Ishikawa (cell line): ENCODE results near the gene SNAP91.

Source experiments
- CEBPB ChIP-seq: IDR thresholded peaks from 2 replicates; pipeline ENCODE4 v1.6.1; 2012
- CREB1 ChIP-seq: IDR thresholded peaks from 2 replicates; pipeline ENCODE4 v1.6.1; 2012; ENCODE audit warnings: low read depth
- EGR1 ChIP-seq: IDR thresholded peaks from 2 replicates; pipeline ENCODE4 v1.6.1; 2012
- EP300 ChIP-seq: IDR thresholded peaks from 2 replicates; pipeline ENCODE4 v1.6.1; 2012; ENCODE audit warnings: borderline replicate concordance
- FOXM1 ChIP-seq: IDR thresholded peaks from 2 replicates; pipeline ENCODE4 v1.6.1; 2012; ENCODE audit warnings: low read depth, borderline replicate concordance
- NFIC ChIP-seq: IDR thresholded peaks from 2 replicates; pipeline ENCODE4 v1.6.1; 2012
- RAD21 ChIP-seq: IDR thresholded peaks from 2 replicates; pipeline ENCODE4 v1.6.1; 2012; ENCODE audit warnings: low read depth
- TAF1 ChIP-seq: IDR thresholded peaks from 2 replicates; pipeline ENCODE4 v1.6.1; 2012; ENCODE audit warnings: low read depth, mild to moderate bottlenecking
- TCF12 ChIP-seq: IDR thresholded peaks from 2 replicates; pipeline ENCODE4 v1.6.1; 2012; ENCODE audit warnings: low read depth
- TEAD4 ChIP-seq: IDR thresholded peaks from 2 replicates; pipeline ENCODE4 v1.6.1; 2012
- YY1 ChIP-seq: IDR thresholded peaks from 2 replicates; pipeline ENCODE4 v1.6.1; 2012; ENCODE audit warnings: low read depth
- ZBTB7A ChIP-seq: IDR thresholded peaks from 2 replicates; pipeline ENCODE4 v1.6.1; 2012; ENCODE audit warnings: low read depth
- TF ChIP-seq, protein P1 (sequence below): IDR thresholded peaks from 2 replicates; pipeline ENCODE4 v1.6.1; 2012
- TF ChIP-seq, protein P2 (sequence below): IDR thresholded peaks from 2 replicates; pipeline ENCODE4 v1.6.1; 2012; ENCODE audit warnings: low read depth, mild to moderate bottlenecking
- TF ChIP-seq, protein P3 (sequence below): IDR thresholded peaks from 2 replicates; pipeline ENCODE4 v1.6.1; 2012

SNAP91 gene

DNA sequence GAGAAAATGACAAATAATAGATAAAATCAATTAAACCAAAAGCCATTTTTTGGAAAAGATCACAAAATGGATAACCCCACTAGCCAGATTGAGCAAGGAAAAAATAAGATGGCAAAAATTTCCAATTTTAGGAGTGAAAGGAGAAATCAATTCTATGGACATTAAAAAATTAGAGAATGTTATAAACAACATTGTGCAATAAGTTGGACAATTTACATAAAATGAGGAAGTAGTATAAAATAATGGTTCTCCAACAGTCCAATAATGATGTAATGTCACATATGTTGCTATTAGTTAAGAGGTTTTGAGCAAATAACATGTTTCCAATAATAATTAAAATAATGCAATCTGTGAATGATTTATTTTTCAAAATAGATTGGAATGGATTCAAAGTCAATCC lies 3.1 kb upstream of the SNAP91 start:
- TF ChIP-seq EGR1 (no peak), RAD21 (no peak)
- TF ChIP-seq, protein P1, sequence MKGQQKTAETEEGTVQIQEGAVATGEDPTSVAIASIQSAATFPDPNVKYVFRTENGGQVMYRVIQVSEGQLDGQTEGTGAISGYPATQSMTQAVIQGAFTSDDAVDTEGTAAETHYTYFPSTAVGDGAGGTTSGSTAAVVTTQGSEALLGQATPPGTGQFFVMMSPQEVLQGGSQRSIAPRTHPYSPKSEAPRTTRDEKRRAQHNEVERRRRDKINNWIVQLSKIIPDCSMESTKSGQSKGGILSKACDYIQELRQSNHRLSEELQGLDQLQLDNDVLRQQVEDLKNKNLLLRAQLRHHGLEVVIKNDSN = no peak

DNA sequence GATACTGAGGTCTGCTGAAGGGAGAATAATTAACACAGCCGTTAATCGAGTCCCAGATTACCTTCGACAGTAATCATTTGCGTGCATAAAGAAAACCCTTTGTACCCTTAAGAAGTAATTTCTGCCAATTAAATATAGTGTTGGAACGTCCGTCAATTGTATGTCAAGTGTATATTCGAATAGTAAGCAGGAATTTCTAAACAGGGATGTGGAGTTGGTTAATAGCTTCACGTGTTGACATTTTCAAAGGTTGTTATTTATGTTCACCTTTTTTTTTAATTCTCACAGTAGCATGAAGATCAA lies 798 bp upstream of the SNAP91 start:
- TF ChIP-seq EGR1 (no peak), ZBTB7A (no peak), FOXM1 (no peak), CREB1 (no peak), NFIC (no peak), TEAD4 (no peak), TAF1 (no peak), RAD21 (no peak), EP300 (no peak), CEBPB (no peak), TCF12 (no peak), YY1 (no peak)
- TF ChIP-seq, protein P2, sequence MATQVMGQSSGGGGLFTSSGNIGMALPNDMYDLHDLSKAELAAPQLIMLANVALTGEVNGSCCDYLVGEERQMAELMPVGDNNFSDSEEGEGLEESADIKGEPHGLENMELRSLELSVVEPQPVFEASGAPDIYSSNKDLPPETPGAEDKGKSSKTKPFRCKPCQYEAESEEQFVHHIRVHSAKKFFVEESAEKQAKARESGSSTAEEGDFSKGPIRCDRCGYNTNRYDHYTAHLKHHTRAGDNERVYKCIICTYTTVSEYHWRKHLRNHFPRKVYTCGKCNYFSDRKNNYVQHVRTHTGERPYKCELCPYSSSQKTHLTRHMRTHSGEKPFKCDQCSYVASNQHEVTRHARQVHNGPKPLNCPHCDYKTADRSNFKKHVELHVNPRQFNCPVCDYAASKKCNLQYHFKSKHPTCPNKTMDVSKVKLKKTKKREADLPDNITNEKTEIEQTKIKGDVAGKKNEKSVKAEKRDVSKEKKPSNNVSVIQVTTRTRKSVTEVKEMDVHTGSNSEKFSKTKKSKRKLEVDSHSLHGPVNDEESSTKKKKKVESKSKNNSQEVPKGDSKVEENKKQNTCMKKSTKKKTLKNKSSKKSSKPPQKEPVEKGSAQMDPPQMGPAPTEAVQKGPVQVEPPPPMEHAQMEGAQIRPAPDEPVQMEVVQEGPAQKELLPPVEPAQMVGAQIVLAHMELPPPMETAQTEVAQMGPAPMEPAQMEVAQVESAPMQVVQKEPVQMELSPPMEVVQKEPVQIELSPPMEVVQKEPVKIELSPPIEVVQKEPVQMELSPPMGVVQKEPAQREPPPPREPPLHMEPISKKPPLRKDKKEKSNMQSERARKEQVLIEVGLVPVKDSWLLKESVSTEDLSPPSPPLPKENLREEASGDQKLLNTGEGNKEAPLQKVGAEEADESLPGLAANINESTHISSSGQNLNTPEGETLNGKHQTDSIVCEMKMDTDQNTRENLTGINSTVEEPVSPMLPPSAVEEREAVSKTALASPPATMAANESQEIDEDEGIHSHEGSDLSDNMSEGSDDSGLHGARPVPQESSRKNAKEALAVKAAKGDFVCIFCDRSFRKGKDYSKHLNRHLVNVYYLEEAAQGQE = no peak
- TF ChIP-seq, protein P3, sequence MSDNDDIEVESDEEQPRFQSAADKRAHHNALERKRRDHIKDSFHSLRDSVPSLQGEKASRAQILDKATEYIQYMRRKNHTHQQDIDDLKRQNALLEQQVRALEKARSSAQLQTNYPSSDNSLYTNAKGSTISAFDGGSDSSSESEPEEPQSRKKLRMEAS = no peak
- TF ChIP-seq, protein P1 = no peak

DNA sequence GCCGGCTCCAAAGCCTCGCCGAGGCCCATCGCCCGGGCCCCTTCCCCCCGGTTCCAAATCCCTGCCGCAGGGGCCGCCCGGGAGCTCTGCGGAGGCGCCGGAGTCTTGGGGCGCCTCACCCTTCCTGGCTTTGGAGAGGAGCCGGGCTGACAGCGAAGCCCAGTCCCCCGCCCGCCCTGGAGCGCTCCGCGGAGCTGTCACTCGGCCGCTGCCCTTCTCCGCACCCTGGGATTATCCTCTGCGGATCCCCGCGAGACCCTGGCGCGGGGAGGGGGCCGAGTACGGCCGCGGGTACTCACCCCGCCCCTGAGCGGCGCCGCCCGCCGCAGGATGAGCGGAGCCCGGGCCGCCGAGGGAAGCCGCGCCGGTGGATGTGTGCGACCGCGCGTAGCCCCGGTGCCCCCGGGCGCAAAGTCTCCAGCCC lies 343 bp downstream of the SNAP91 start:
- TF ChIP-seq TAF1 (0 out of 2 replicates have a peak, but pooled peaks have one; percentile 1), CEBPB (no peak)

DNA sequence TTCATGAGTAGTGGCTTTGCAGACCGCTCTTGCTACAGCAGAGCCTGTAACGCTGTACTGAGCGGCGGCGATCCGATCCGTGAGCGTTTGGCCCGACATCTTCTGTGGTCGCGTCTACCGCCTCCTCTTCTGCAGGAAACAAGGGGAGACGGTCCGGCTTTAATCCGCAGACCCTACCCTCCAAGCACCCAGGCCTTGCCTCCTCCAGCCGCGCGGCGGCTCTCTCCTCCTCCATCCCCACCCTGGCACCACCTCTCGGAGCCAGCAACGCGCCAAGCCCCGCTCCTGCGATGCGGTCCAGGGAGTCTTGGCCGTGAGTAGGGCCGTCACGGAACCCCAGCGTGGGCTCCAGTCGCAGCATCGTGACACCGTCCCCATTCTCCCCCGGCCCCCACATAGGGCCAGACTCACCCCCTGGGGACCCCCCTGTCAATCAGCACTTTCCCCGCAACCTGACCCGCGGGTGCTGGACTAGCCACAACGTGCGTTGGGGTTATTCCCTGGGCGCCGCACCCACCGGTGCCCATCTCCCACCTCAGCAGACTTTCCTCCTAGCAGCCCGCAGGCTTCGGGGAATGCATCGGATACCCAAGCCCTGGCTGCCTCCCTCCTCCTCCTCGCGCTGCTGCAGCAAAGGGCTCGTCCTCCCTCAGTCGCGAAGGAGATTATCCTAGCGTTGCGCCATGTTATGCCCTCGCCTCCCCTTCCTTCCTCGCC lies 914 bp downstream of the SNAP91 start:
- TF ChIP-seq TEAD4 (no peak), CREB1 (no peak), RAD21 (no peak), YY1 (no peak), TAF1 (no peak), FOXM1 (no peak), EGR1 (no peak), TCF12 (no peak), CEBPB (no peak), ZBTB7A (no peak), NFIC (no peak), EP300 (no peak)
- TF ChIP-seq, protein P2 = no peak
- TF ChIP-seq, protein P1 = no peak

DNA sequence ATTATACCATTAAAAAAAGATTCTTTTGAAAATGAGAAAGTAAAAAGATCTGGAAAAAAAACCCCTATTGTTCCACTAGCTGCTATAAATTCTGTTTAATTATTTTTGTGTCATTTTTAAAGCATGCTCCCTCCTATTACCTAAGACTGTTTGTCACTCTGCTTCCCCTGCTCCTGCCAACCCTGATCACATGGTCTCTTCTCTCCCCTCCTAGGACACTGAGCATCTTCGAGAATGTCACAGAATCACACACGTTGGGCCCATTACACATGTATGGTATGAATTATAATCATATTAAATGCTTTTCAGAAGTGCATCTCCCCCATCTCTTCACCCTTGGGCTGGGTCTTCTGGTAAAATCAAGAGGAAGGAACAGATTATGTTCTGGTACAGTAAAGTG lies 6.2 kb downstream of the SNAP91 start:
- TF ChIP-seq CEBPB (no peak), TEAD4 (no peak), CREB1 (no peak), RAD21 (no peak)
- TF ChIP-seq, protein P1 = no peak

DNA sequence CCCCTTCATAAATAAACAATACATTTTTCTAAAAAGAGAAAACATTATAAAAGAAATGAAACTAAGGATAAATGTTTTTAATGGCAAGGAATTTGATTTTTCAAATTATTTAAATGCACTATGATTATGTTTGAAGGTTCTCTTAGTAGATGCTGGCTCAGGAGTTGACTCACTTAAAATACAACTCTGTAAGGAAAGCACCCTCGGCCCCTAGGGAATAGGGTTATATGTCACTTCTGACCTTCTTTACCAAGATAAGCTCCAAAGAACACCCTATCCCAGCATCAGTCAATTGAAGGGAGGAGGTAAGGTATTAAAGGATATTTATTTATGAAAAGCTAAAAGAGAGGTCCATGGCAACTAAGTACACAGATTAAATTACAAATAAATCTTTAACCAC lies 6.8 kb downstream of the SNAP91 start:
- TF ChIP-seq CREB1 = no peak
- TF ChIP-seq, protein P2 = no peak
